ENCODE data around the gene TMEM82. TPM values are rescaled to one million over a fixed set of nuclear protein-coding genes. Genes with fewer than 3 reads are reported as not detected.

Gene TMEM82
- polyA plus RNA-seq, 6 donors from 2014 or later = not detected

- Mint-ChIP-seq H3K4me3 (peak overlapping the region in 1 of 8 donors; percentile 70), H3K9me3 (no peaks in the 10 kb centered on the region), H3K4me1 (no peaks in the 10 kb centered on the region), H3K27me3 (peaks cover 20 to 55% (median 47%) of the 10 kb centered on the region in 3 donors), H3K27ac (no peak overlapping the region), H3K36me3 (no peaks in the 10 kb centered on the region)
- DNase-seq (no peak), ATAC-seq (ENCODE audit: low read depth in 2 of 2) (no peak)
Measured at GRCh38 chr1:15765495-15766194, 23.3 kb downstream of the TMEM82 start.

- no peaks in the 10 kb centered on the region for H3K4me1 Mint-ChIP-seq
- ATAC-seq (ENCODE audit: low read depth in 2 of 2) (no peak), DNase-seq (no peak)
- H3K4me3 Mint-ChIP-seq = no peak overlapping the region
- H3K27ac Mint-ChIP-seq = no peak overlapping the region
- no peaks in the 10 kb centered on the region for H3K9me3 Mint-ChIP-seq
- peaks cover 9 to 51% (median 47%) of the 10 kb centered on the region in 3 donors for H3K27me3 Mint-ChIP-seq
- H3K36me3 Mint-ChIP-seq = no peaks in the 10 kb centered on the region
Measured at GRCh38 chr1:15767941-15768340, 25.6 kb downstream of the TMEM82 start.

- no peaks in the 10 kb centered on the region for H3K36me3 Mint-ChIP-seq
- peaks cover 9 to 51% (median 45%) of the 10 kb centered on the region in 3 donors for H3K27me3 Mint-ChIP-seq
- DNase-seq (no peak), ATAC-seq (ENCODE audit: low read depth in 2 of 2) (no peak)
- no peaks in the 10 kb centered on the region for H3K4me1 Mint-ChIP-seq
- no peak overlapping the region for H3K27ac Mint-ChIP-seq
- no peaks in the 10 kb centered on the region for H3K9me3 Mint-ChIP-seq
- no peak overlapping the region for H3K4me3 Mint-ChIP-seq
Measured at GRCh38 chr1:15768388-15768787, 26.1 kb downstream of the TMEM82 start.

GRCh38 chr1:15770313-15770962 is 28.1 kb downstream of the TMEM82 start:
- no peak overlapping the region for H3K4me3 Mint-ChIP-seq
- H3K27ac Mint-ChIP-seq = no peak overlapping the region
- no peaks in the 10 kb centered on the region for H3K9me3 Mint-ChIP-seq
- no peak for DNase-seq
- no peak for ATAC-seq (ENCODE audit: low read depth in 2 of 2)
- H3K27me3 Mint-ChIP-seq = peaks cover under 1 to 35% (median 28%) of the 10 kb centered on the region in 3 donors
- H3K36me3 Mint-ChIP-seq = no peaks in the 10 kb centered on the region
- H3K4me1 Mint-ChIP-seq = no peaks in the 10 kb centered on the region

GRCh38 chr1:15771836-15772515 is 29.7 kb downstream of the TMEM82 start:
- no peak for ATAC-seq (ENCODE audit: low read depth in 2 of 2)
- DNase-seq = no peak
- Mint-ChIP-seq H3K36me3 (no peaks in the 10 kb centered on the region), H3K4me1 (no peaks in the 10 kb centered on the region), H3K27me3 (peaks cover 0 to 29% (median 22%) of the 10 kb centered on the region in 3 donors), H3K9me3 (no peaks in the 10 kb centered on the region), H3K27ac (no peak overlapping the region), H3K4me3 (no peak overlapping the region)

- ATAC-seq (ENCODE audit: low read depth in 2 of 2) (no peak), DNase-seq (no peak)
- no peaks in the 10 kb centered on the region for H3K36me3 Mint-ChIP-seq
- H3K27me3 Mint-ChIP-seq = peaks cover 4 to 27% (median 26%) of the 10 kb centered on the region in 3 donors
- H3K9me3 Mint-ChIP-seq = peaks cover 0 to 3% (median 0%) of the 10 kb centered on the region in 7 donors
- no peak overlapping the region for H3K27ac Mint-ChIP-seq
- H3K4me1 Mint-ChIP-seq = no peaks in the 10 kb centered on the region
- H3K4me3 Mint-ChIP-seq = no peak overlapping the region
Measured at GRCh38 chr1:15775706-15776105, 33.4 kb downstream of the TMEM82 start.

GRCh38 chr1:15777909-15778707 is 35.8 kb downstream of the TMEM82 start:
- Mint-ChIP-seq H3K9me3 (peaks cover 0 to 3% (median 0%) of the 10 kb centered on the region in 7 donors), H3K27me3 (peaks cover 4 to 16% (median 9%) of the 10 kb centered on the region in 3 donors), H3K27ac (no peak overlapping the region), H3K4me3 (no peak overlapping the region), H3K36me3 (no peaks in the 10 kb centered on the region), H3K4me1 (no peaks in the 10 kb centered on the region)
- DNase-seq (no peak), ATAC-seq (ENCODE audit: low read depth in 2 of 2) (no peak)

GRCh38 chr1:15785683-15786082 is 43.4 kb downstream of the TMEM82 start:
- DNase-seq (no peak), ATAC-seq (ENCODE audit: low read depth in 2 of 2) (no peak)
- Mint-ChIP-seq H3K27ac (no peak overlapping the region), H3K36me3 (no peaks in the 10 kb centered on the region), H3K9me3 (no peaks in the 10 kb centered on the region), H3K4me3 (no peak overlapping the region), H3K27me3 (peaks cover 0 to 18% (median 3%) of the 10 kb centered on the region in 3 donors), H3K4me1 (no peaks in the 10 kb centered on the region)

GRCh38 chr1:15786581-15786980 is 44.3 kb downstream of the TMEM82 start:
- Mint-ChIP-seq H3K4me3 (no peak overlapping the region), H3K4me1 (no peaks in the 10 kb centered on the region), H3K27ac (no peak overlapping the region), H3K36me3 (no peaks in the 10 kb centered on the region), H3K27me3 (peaks cover 0 to 16% (median 8%) of the 10 kb centered on the region in 3 donors), H3K9me3 (no peaks in the 10 kb centered on the region)
- DNase-seq (no peak), ATAC-seq (ENCODE audit: low read depth in 2 of 2) (no peak)

GRCh38 chr1:15788624-15789301 is 46.5 kb downstream of the TMEM82 start:
- Mint-ChIP-seq H3K9me3 (no peaks in the 10 kb centered on the region), H3K4me3 (peak overlapping the region in 2 of 8 donors; percentile 6 to 50), H3K36me3 (no peaks in the 10 kb centered on the region), H3K4me1 (peaks cover 3 to 6% (median 4%) of the 10 kb centered on the region in 3 donors), H3K27ac (no peak overlapping the region), H3K27me3 (peaks cover 0 to 22% (median 16%) of the 10 kb centered on the region in 3 donors)
- ATAC-seq (ENCODE audit: low read depth in 2 of 2) (no peak), DNase-seq (no peak)

GRCh38 chr1:15796086-15796462 is 53.8 kb downstream of the TMEM82 start:
- H3K9me3 Mint-ChIP-seq = no peaks in the 10 kb centered on the region
- peaks cover 3 to 29% (median 28%) of the 10 kb centered on the region in 3 donors for H3K27me3 Mint-ChIP-seq
- no peak for DNase-seq
- no peaks in the 10 kb centered on the region for H3K36me3 Mint-ChIP-seq
- no peak for ATAC-seq (ENCODE audit: low read depth in 2 of 2)
- H3K4me1 Mint-ChIP-seq = peaks cover 3 to 6% (median 4%) of the 10 kb centered on the region in 3 donors
- H3K27ac Mint-ChIP-seq = no peak overlapping the region
- H3K4me3 Mint-ChIP-seq = no peak overlapping the region
